CD4-positive, alpha-beta T cell (primary cell): Measurements from ENCODE around the gene KIF23. TPM values are rescaled to one million over a fixed set of nuclear protein-coding genes. Genes with fewer than 3 reads are reported as not detected.
A peak's percentile ranks its signal among the peaks of the same experiment; 100 is the strongest.

ENCODE experiments used
- ATAC-seq: fragments of 200-7000 bp; cut with Tn5 transposase; one replicate; pipeline ENCODE4 v1.10.0; 2022; ENCODE audit warnings: mild to moderate bottlenecking; ENCODE audit not compliant: poor library complexity
- CTCF ChIA-PET: fragments of 350-600 bp; sonication (Branson Sonifier 250); formaldehyde crosslinking; loops from one replicate; lab custom pipeline; 2021; ENCODE audit warnings: antibody characterized with exemption, inconsistent platforms; lab: Charles Lee
- POLR2A ChIA-PET: fragments of 350-600 bp; sonication (Branson Sonifier 250); formaldehyde crosslinking; loops from one replicate; lab custom pipeline; 2021; ENCODE audit warnings: antibody characterized with exemption, inconsistent platforms; lab: Charles Lee
- DNase-seq, 14 experiments: peaks; one replicate each; pipeline ENCODE4 v3.0.0-alpha.2; 2013 to 2020; ENCODE audit warnings: mixed read lengths in 2 of 14
- H3K27ac ChIP-seq, 2 donors: one replicate each; pipeline versions ENCODE4 v1.5.1 to v1.7.0; 2013; ENCODE audit warnings: low read length in 2 of 2, low read depth in 1 of 2, mild to moderate bottlenecking in 1 of 2
- H3K27me3 ChIP-seq, 2 experiments: 1 replicate in 1 of 2; 2 replicates in 1 of 2; pipeline versions ENCODE4 v1.6.1 to v1.7.0; 2013; ENCODE audit warnings: low read length in 2 of 2, control low read depth in 1 of 2, mild to moderate bottlenecking in 1 of 2, moderate library complexity in 1 of 2; ENCODE audit not compliant: insufficient read depth in 2 of 2, control insufficient read depth in 1 of 2
- H3K36me3 ChIP-seq: one replicate; pipeline ENCODE4 v1.6.1; 2013; ENCODE audit warnings: low read length, control low read depth; ENCODE audit not compliant: insufficient read depth
- H3K4me1 ChIP-seq: one replicate; pipeline ENCODE4 v1.6.1; 2013; ENCODE audit warnings: low read length, control low read depth; ENCODE audit not compliant: insufficient read depth
- H3K4me3 ChIP-seq: one replicate; pipeline ENCODE4 v1.5.1; 2013; ENCODE audit warnings: mild to moderate bottlenecking, low read length, moderate library complexity
- H3K9me3 ChIP-seq, 2 experiments: 1 replicate in 1 of 2; 2 replicates in 1 of 2; pipeline versions ENCODE4 v1.6.1 to v1.7.0; 2013; ENCODE audit warnings: low read length in 2 of 2, mild to moderate bottlenecking in 2 of 2, control low read depth in 1 of 2, moderate library complexity in 1 of 2; ENCODE audit not compliant: control insufficient read depth in 1 of 2, insufficient read depth in 1 of 2
- H3K27ac Mint-ChIP-seq: one replicate; pipeline ENCODE4 v1.8.0; 2020; ENCODE audit warnings: mixed read lengths
- H3K27me3 Mint-ChIP-seq: one replicate; pipeline ENCODE4 v1.8.0; 2021; ENCODE audit warnings: mixed read lengths
- H3K36me3 Mint-ChIP-seq: one replicate; pipeline ENCODE4 v1.8.0; 2021; ENCODE audit warnings: low read depth, mixed read lengths
- H3K4me1 Mint-ChIP-seq: one replicate; pipeline ENCODE4 v1.8.0; 2021; ENCODE audit warnings: low read depth, mixed read lengths
- H3K4me3 Mint-ChIP-seq: one replicate; pipeline ENCODE4 v1.8.0; 2020; ENCODE audit warnings: mild to moderate bottlenecking, mixed read lengths
- H3K9me3 Mint-ChIP-seq: one replicate; pipeline ENCODE4 v1.8.0; 2020; ENCODE audit warnings: mixed read lengths
- CTCF ChIP-seq: fragments of 200-600 bp; IDR thresholded peaks from one replicate; pipeline ENCODE4 v1.8.0; 2022; ENCODE audit warnings: antibody characterized with exemption, mild to moderate bottlenecking
- intact Hi-C, 2 experiments: fragments of 100-400 bp; cut with DNase I in 1 of 2; cut with micrococcal nuclease in 1 of 2; formaldehyde crosslinking; loops; one replicate each; pipeline versions ENCODE4 v1.15.1 to v1.9.0; 2023 to 2025; cut with DNase I, micrococcal nuclease
- total RNA-seq, 174 experiments: library from RNA in 2 of 174; stranded (reverse) in 2 of 174; gene quantifications; one replicate each; pipeline ENCODE4 v1.2.3 and lab custom pipeline; 2021 to 2026

The KIF23 gene
- total RNA-seq, 2 experiments from 2014 or later = 0.71 to 1.1 TPM

DNA sequence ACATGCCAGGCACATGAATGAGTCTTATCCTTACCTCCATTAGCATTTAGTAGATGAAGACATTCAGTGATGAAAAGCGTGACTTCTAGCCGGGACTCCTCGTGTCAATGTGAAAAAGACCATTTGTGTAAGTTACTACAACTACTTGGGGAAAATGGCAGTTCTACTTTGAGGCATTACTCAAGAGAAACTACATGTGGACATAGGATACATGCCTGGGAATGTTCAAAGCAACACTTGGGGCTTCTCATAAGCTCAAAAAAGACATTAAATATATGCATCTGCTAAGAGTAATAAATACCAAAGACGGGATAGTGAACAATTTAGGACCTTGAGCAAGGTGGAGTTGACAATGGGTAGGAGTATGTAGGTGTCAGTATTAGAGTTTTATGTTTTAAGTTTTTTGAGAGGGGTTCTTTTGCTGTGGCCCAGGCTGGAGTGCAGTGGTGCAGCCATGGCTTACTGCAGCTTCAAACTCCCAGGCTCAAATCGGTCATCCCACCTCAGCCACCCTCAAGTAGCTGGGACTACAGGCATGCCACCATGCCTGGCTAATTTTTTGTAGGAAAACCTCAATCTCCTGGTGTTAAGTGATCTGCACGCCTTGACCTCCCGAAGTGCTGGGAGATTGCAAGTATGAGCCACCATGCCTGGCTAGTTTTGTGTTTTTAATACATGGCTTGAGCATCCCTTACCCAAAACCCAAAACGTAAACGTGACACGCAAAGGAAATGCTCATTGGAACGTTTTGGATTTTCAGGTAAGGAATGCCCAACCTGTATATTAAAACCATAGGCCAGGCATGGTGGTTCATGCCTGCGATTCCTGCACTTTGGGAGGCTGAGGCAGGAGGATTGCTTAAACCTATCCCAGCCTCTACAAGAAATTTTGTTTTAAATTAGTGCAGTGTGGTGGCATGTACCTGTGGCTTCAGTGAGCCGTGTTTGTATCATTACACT is 42.3 kb downstream of the KIF23 start:
- H3K27me3 Mint-ChIP-seq = no peaks in the 10 kb centered on the region
- Histone ChIP-seq H3K4me3 (no peak overlapping the region), H3K27ac (no peak overlapping the region), H3K27me3 (no peaks in the 10 kb centered on the region), H3K4me1 (peaks cover 40% of the 10 kb centered on the region), H3K9me3 (no peaks in the 10 kb centered on the region), H3K36me3 (peaks cover 29% of the 10 kb centered on the region)
- intact Hi-C loops = loop anchor here in 1 of 2 experiments (10.0 kb wide), 1 partner anchor 642 kb away; no protein-coding TSS in a partner anchor
- H3K4me1 Mint-ChIP-seq = peaks cover 66% of the 10 kb centered on the region
- CTCF ChIA-PET = interaction anchor here (1.6 kb wide), 1 partner anchor 12 kb away, joined by 4 read pairs; no protein-coding TSS in a partner anchor
- peak overlapping the region; percentile 94 for H3K27ac Mint-ChIP-seq
- peaks cover 56% of the 10 kb centered on the region for H3K36me3 Mint-ChIP-seq
- no peaks in the 10 kb centered on the region for H3K9me3 Mint-ChIP-seq
- ATAC-seq (no peak), DNase-seq (no peak)
- peak overlapping the region; percentile 27 for H3K4me3 Mint-ChIP-seq
- TF ChIP-seq CTCF = no peak
- POLR2A ChIA-PET = interaction anchor here (5.4 kb wide), 1 partner anchor 11 kb away, joined by 96 read pairs; no protein-coding TSS in a partner anchor

DNA sequence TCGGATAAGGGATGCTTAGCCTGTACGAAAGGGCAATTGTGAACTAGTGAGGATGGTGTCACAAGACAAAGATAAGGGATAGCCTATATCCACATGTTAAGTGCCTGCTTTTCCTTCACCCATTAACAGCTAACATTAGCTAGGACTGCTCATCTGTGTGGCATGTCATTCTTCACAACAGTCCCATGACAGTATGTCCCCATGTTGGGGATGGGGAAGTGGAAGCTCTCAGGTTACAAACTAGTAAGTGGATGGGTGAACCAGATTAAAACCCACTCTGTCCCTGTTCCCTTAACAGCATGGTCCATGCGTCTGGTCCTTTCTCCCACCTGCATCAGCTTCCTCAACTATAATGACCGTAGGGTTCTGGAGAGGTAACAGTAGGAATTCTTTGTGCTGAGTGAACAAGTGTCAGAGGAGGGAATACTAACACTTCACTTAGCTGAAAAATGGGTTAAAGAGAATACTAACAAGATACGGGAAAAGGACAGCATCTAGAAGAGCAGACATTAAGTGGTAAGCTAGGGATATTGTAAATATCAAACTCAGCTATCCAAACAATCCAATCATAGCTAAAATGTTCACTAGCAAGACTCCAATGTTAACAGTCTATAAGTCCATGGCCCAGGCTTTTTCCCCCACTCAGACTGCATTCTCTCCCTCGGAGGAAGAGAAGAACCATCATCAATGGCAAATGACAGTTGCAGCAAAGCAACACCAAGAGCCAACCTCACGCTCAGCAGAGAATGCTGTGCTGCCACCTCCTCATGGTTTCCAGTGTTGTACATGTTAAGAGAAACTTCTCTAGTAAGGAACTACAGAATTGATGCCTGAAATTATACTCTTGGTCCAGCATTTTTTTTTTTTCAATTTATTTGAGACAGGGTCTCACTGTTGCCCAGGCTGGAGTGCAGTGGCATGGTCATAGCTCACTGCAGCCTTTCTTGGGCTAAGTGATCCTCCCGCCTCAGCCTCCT is 43.4 kb downstream of the KIF23 start:
- Mint-ChIP-seq H3K27ac (peak overlapping the region; percentile 94), H3K4me1 (peaks cover 65% of the 10 kb centered on the region), H3K9me3 (no peaks in the 10 kb centered on the region), H3K4me3 (no peak overlapping the region), H3K36me3 (peaks cover 51% of the 10 kb centered on the region), H3K27me3 (no peaks in the 10 kb centered on the region)
- Histone ChIP-seq H3K9me3 (no peaks in the 10 kb centered on the region), H3K4me1 (peaks cover 42% of the 10 kb centered on the region), H3K27me3 (no peaks in the 10 kb centered on the region), H3K27ac (no peak overlapping the region), H3K36me3 (peaks cover 29% of the 10 kb centered on the region), H3K4me3 (no peak overlapping the region)
- ATAC-seq (no peak), DNase-seq (no peak)
- ChIA-PET POLR2A (no interaction called here), CTCF (no interaction called here)
- no peak for TF ChIP-seq CTCF
- intact Hi-C loops = loop anchor here in 1 of 2 experiments (10.0 kb wide), 1 partner anchor 643 kb away; no protein-coding TSS in a partner anchor

DNA sequence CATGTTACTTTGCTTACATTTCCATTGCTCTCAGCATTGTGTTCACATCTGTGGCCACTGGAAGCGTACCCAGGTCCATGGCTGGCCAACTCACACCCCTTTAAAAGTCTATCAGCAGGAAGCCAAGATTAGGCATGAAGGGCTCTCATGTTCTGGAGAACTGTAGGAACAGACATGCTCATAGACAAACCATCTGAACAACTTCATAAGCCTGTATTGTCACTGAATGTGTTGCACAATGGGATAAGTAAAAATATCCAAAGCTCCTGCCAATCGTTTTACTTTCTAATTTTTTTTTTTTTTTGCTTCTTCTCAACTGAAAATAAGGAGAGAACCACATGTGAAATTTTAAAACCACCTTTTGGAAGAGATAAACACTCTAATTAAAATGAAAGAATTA is 44.9 kb downstream of the KIF23 start:
- ChIA-PET POLR2A (no interaction called here), CTCF (no interaction called here)
- Mint-ChIP-seq H3K4me1 (peaks cover 61% of the 10 kb centered on the region), H3K36me3 (peaks cover 39% of the 10 kb centered on the region), H3K9me3 (no peaks in the 10 kb centered on the region), H3K27me3 (no peaks in the 10 kb centered on the region), H3K27ac (peak overlapping the region; percentile 47), H3K4me3 (peak overlapping the region; percentile 38)
- Histone ChIP-seq H3K27ac (no peak overlapping the region), H3K4me1 (peaks cover 44% of the 10 kb centered on the region), H3K9me3 (no peaks in the 10 kb centered on the region), H3K27me3 (no peaks in the 10 kb centered on the region), H3K36me3 (peaks cover 29% of the 10 kb centered on the region), H3K4me3 (no peak overlapping the region)
- TF ChIP-seq CTCF = no peak
- DNase-seq (no peak), ATAC-seq (no peak)
- intact Hi-C loops = loop anchor here in 1 of 2 experiments (10.0 kb wide), 1 partner anchor 644 kb away; no protein-coding TSS in a partner anchor
